GM21381 (cell line): ENCODE results near the gene KCNN2.
A peak's percentile ranks its signal among the peaks of the same experiment; 100 is the strongest.

Experiments
- ATAC-seq: cut with Tn5 transposase; IDR thresholded peaks from one replicate; pipeline ENCODE4 v1.9.1; 2021; ENCODE audit warnings: mild to moderate bottlenecking, moderate library complexity; ENCODE audit not compliant: unreplicated experiment

Gene KCNN2

GRCh38 chr5:114361724-114362196 lies at the start of gene KCNN2:
KCNN2 (plus strand) TSS chr5:114362070; CDS start chr5:114362140, 70 bp downstream.
- peak; percentile 57 for ATAC-seq

GRCh38 chr5:114312658-114313057 lies 49.2 kb upstream of the KCNN2 start:
- no peak for ATAC-seq

DNA sequence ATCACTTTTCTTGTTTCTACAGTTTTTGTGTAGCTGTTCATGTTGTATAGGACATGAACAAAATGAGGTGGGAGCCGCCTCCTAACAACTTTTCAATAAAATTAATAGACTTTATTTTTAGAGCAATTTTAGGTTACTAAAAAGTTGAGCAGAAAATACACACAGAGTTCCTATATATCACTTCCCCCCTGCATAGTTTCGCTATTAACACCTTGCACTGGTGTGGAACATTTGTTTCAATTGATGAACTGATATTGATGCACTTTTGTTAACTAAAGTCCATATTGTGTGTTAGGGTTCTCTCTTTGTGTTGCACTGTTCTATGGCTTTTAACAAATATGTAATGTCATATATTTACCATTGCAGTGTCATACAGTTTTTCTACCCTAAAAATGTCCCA lies 47.8 kb upstream of the KCNN2 start:
- no peak for ATAC-seq

DNA sequence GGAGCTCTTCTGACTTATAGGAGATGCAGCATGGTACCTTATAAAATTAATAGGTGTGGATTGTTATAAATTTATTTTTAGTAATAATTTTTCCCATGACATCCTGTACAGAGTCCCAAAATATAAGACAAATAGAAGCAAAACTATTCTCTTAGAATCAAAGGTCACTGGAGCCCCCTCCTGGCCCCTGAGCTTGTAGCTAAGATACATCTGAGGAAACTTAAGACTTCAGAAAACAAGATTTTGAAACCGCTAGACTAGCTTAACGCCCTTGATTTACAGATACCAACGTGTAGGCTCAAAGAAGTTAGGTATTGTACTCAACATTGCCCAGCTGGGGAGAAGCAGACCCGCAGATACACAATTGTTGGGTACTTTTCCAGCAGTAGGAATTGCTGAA lies 45.7 kb upstream of the KCNN2 start:
- no peak for ATAC-seq

DNA sequence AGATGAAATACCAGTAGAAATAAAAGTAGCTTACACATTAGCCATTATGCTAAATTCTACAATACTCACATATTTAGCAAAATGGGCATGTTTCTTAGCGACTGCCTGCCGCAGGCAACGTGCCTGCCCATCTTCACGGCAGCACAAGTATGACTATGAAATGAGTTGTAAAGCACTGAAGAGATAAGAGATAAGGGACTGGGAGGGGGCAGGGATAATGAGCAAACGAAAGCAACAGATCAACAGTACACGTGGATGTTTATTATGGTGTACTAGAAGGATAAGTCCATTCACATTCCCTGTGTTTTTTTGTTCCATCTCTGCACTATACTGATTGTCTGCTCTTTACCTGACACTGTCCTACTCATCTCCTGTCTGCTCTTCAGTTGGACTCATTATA lies 44.1 kb upstream of the KCNN2 start:
- ATAC-seq: no peak

DNA sequence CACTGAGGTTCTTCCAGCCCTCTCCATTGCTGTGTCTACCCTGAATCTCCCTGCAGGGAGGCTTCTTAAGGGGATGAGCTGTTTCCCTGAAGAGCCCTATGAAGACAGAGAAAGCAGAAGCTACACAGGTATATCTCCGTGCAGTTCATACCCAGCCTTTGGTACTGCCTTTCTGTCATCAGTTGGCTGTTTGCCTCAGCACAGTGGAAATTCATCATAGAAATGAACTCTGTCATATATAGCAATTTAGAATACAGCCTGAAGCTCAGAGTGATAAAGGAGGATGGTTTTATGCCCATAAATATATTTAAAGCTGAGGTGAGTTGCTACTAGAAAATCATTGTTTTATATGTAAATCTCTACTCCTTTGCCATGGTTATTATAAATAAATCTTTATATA lies 42.6 kb upstream of the KCNN2 start:
- no peak for ATAC-seq

DNA sequence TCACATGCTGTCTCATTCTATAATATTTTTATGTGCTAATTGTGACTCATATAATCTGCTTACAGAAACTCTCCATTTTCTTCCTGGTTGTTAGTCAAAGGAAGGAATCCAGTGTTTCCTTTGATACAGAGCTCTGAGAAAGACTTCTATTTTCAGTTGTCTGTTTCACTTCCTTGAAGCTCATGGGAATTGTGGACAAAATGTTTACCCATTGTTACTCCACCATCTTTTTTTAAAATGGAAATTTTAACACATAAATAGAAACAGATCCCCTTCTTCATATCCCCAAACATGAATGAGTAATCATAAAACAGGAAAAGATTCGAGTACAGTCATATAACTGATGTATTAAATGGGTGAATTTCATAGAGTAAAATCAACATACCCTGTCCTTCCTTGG lies 42.0 kb upstream of the KCNN2 start:
- no peak for ATAC-seq

GRCh38 chr5:114324282-114324681 lies 37.6 kb upstream of the KCNN2 start:
- ATAC-seq: no peak

DNA sequence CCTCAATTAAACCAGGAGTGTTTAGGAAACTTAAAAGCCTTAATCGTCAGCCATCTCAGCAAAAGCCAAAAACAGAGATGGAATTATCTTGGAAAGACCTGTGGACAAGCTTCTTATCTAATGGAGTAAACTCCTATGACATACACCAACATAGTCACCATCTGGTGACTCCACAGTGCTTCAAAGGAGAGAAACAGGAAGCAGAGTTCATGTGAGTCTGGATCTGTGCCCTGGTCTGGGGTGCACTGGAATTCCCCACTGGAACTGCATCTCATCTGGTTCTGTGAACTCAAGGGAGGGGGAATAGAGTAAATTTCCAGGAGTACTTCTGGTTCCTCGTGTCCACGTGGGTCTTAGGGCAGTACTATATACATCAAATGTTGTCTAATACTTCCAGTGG lies 36.3 kb upstream of the KCNN2 start:
- ATAC-seq: no peak

DNA sequence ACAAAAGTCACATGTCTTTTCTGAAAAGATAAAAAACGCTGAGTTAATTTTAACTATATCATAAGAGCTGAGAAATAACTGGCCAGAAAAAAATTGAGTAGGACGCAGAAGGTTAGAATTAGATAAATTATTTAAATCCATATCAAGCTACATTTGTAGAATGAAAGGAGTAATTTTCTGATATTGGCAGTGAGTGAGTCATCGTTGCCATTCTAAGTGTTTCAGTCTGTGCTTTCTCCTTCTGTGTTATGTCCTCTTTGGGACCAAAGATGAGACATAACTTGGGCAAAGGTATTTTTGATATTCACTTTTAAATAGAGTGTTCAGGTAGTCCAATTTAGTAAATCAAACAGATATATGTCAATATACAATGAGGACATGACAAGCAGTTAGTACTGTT lies 34.4 kb upstream of the KCNN2 start:
- ATAC-seq: no peak

DNA sequence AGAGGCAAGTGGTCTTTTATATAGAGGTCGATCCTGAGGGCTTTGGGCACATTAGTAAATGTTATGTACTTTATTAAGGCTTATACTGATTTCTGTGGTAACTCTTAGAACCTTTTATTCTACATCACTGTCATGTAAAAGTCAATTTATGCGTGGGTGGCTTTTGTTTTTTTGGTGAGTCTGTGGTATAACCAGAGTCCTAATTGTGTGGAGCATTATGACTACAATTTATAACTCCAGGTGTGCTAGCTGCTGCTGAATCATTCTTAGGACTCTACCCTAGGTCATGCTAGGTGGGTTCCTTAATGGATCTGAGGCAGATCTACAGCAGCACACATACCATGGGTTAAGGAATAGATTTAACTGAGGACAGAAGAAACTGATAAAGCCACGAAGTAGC lies 33.9 kb upstream of the KCNN2 start:
- ATAC-seq: no peak

DNA sequence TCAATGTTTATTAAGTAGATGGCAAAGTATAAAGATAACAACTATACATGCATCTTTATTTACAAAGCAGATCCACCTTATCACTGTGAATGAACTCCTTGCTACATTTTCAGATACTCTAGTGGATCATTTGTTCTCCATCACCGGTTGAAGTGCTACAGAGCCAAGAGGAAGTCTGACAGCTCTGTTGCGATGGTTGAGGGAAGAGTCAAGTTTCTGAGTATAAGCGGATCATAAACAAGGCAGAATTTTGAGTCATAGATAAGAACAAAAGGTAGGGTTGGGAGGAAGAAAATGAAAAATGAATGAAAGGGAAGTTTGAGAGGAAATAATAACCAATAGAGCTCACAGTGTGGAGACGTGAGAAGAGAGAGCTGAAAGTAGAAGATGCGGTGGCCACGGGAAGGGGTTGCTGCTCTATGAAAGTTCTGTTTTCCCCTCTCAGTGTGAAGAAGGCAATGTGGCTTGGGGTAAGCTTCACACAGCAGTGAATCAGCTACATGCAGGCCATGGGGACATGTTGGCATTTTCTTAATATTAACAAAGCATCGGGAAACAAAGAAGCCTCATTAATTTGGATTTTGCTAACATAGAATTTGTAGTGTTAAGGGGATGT lies 30.8 kb upstream of the KCNN2 start:
- ATAC-seq: no peak

DNA sequence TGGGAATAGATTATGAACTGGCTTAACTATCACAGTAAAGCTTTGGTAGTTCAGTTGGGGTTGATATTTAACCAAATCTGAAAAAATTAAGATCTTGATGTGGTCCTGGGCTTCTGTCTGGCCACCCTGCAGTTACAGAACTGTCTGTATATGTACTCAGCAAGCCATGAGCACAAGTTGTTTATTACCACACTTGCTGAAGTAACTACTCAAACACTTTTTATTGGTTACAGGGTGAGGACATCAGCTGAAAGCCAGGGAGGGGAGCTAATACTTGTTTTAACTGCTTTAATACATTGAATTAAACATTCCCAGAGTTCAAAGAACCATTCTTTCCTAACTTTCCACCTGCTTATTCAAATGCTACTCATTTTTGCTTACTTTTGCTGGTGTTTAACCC lies 29.4 kb upstream of the KCNN2 start:
- no peak for ATAC-seq

- no peak for ATAC-seq
Observed at GRCh38 chr5:114332925-114333324, 28.9 kb upstream of the KCNN2 start.

DNA sequence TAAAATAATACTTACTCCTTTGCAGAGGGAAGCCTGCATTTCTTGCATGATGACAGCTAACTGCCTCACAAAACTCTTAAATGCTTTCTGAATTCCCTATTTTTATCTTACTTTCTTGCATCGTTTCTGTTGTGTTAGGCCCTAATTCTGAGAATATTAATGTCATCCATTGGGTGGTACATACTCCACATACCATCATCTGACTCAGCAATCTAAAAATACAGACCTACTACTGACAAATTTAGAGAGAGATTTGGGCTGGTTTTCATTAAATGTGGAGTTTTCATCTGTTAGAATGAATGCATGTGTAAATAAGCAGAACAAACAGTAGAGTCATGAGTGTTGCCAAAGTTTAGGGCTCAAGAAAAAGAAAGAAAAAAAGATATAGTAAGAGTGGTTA lies 26.5 kb upstream of the KCNN2 start:
- no peak for ATAC-seq

DNA sequence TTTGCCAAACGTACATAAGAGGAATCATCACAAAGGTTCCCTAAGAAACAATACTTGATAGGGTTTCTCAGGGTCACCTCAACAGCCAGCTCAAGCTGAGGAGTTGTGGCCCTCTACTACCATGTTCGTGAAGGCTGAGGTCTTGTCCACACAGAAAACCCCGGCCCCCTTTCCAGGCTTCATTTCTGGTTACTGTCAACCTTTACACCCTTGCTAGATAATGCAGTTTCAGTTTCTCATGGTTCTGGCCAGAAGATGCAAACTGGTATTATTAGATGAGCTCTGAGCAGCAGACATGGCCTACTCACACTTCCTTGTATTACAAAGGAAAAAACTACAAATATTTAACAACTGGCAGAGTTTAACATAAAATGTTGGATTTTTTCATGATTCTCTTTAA lies 22.8 kb upstream of the KCNN2 start:
- ATAC-seq: no peak

GRCh38 chr5:114346181-114346580 lies 15.7 kb upstream of the KCNN2 start:
- ATAC-seq: no peak

DNA sequence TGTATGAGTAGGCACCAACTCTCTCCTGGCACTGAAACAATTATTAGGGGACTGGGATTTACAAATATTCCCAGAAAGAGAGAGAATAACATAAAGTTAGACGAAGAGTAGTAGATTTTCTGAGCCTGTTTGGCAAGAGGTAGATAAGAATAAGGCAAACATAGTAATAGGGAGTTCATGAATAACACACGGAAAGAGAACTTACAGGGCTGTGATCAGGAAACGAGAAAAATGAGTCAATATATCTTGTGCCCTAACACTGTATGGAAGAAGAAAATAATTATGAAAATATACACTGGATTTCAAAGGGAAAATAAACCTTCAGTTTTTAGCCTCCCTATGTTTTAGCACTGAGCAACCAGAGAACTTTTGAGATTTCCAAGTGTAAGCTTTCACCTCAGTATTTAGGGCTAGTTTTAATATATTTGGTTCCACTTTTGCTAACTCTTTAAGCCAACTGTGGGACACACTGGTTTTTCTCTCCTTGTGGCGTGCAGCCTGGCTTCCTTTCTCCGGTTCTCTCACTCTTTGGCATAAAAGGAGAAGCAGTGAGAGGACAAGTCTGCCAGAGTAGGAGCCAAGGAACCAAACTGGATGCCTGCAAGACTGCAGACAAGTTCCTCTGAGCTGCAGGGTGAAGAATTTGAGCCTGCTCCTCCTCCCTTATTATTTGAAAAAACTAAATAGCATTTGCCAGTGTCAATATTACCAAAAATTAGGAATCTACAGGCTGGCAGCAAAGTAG lies 6.6 kb upstream of the KCNN2 start:
- no peak for ATAC-seq

DNA sequence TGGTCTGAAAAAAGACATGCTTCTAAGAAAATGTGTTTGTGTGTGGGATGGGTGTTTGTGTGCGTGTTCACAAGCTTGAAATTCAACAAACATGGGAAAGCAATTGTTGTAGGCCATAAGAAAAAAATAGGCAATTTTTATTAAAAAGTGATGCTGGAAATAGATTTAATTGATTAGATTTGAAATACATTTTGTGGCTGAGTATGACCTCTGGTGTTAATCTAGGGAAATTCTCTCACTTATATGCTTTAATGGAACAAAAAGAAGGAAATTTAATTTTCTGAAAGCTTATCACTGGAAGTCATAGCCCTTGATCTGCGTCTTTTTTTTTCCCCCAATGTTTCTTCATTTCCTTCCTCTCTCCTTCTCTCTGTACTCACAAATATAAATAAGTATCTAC lies 3.5 kb upstream of the KCNN2 start:
- ATAC-seq: no peak

DNA sequence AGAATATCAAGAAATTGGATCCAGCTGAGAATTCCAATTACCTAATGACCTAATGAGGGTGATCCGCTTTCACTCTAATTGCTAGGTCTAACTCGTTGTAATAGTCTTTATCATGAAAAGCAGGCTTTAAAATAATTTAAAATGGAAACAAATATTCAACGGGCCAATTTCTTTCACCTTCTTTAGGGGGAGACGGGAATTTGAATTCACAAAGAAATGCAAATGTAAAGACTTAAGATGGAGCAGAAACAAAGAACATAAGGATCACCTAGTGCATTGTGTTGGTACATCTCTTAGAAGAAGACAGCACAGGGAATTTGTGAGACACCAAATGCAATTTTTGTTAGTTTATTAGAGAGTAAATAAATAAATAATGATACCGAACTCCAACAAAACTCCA lies 1.5 kb upstream of the KCNN2 start:
- ATAC-seq: no peak

DNA sequence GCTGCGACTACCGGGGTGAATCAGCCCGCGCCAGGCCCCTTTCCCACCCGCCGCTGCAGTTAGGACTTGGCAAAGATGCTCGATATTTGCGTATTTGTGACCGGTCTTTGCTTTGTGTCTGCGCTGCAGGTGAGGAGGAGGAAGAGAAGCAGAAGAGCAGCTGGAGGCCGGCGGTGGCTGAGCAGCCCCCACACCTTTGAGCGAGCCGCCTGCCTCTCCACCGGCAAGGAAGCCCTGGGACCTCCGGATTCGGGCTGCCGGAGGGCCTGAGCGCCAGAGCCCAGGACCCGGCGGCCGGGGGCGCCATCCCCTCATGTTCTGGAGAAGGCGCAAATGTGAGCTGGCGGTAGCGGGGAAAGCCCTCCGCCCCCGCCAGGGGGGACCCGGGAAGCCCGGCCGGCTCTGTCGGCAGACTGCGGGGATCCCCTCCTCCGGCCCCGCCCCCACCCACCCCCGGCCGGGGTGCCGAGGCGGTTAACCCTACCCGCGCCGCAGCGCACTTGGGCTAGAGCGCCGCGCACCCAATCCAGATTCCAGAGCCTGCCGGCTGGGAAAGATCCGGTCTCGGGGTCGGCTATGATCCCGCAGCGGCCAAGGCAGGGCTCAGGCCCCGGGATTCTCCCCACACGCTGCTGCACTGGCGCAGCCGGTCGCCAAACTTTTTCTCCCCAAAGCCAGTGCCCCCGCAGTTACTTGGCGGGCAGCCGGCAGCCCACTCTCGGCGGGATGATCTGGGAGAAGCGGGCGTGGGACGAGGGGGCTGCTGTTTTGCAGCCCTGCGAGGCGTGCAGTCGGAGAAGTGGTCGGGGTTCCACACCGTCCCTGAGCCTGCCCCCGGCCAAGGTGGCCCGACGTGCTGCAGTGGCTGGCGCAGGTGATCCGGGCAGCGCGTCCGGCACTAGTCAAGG lies 800 bp upstream of the KCNN2 start:
- ATAC-seq: peak; percentile 2
